DOHH2 (cell line): ENCODE measurements around the gene CNTNAP2.

Source experiments
- CTCF ChIP-seq: fragments of 200-600 bp; sonication (generic); IDR thresholded peaks from one replicate; pipeline ENCODE4 v1.5.1; 2014; ENCODE audit warnings: antibody characterized with exemption, mild to moderate bottlenecking, low read depth, low read length; ENCODE audit not compliant: poor library complexity, severe bottlenecking
- EZH2phosphoT487 ChIP-seq: fragments of 200-600 bp; sonication (generic); IDR thresholded peaks from 2 replicates; pipeline ENCODE4 v1.6.1; 2017; ENCODE audit warnings: borderline replicate concordance, mild to moderate bottlenecking, antibody characterized with exemption, low read length, moderate library complexity, mixed read lengths

GRCh38 chr7:146262527-146262926 is 145.9 kb downstream of the CNTNAP2 start:
- TF ChIP-seq CTCF (no peak), EZH2phosphoT487 (no peak)
